Hematopoietic multipotent progenitor cell treated with erythropoietin and hydrocortisone succinate and interleukin-3 and kit ligand, for 15 days (in vitro differentiated cells): ENCODE data around the gene LZTR1.

ENCODE experiments used
- DNase-seq: peaks from one replicate; pipeline ENCODE4 v3.0.0-alpha.2; 2015; ENCODE audit warnings: low spot score

The LZTR1 gene

DNA sequence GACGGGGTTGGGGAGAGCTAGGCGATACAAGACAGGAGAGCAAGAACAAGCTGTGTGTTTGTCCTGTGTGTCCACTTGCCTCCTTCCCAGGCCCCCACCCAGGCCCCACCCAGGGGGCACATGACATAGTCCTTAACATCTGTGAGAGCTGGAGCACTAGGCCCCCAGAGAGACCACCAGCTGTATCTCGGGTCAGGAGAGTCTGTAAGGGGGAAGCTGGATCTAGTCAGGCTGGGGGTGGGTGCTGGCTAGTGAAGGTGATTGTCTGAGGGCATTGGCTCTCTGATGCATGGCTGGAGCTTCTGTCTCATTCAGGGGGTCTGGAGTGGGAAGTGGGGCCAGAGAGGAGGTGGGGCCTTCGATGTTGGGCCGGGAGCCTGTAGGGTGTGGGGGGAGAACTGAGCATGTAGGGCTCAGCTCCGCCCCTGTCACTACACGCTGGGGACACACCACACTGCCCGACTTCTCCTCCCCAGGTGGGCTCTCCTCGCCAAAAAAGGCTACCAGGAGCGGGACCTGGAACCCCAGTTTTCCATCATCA is 33.4 kb downstream of the LZTR1 start:
- no peak for DNase-seq

DNA sequence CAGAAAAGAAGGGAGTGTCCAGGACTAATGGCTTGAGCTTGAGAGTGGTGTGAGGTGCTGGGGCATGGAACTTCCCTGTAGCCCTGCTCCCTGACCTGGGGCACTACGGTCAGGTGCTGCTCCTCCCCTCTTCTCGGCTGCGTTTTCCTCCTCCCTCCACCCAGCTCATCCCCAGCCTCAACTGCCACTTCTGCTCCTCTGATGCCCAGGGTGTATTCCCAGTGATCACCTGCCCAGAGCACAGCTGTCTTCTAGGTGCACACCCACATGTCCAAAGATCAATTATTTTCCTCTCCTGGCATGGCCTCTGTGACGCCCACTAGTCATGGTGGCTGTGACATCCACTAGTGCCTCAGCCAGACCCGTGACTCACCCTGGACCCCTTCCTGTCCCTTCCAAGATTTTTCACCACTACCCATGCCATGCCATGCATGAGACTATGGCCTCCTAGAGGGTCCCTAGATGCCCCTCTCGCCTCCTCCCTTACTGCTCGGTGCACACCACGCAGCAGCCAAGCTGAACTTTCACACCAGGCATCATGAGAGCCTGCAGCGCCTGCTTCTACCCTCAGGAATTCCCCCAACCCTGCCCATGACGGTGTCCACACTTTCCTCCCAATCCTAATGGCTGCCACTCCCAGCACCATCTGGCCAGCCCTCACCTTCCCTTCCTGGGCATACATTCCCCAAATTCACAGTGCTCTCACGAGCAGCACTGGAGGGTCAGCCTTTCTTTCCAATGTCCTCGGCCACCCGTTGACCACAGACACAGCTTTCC is 34.7 kb downstream of the LZTR1 start:
- DNase-seq, result no peak

DNA sequence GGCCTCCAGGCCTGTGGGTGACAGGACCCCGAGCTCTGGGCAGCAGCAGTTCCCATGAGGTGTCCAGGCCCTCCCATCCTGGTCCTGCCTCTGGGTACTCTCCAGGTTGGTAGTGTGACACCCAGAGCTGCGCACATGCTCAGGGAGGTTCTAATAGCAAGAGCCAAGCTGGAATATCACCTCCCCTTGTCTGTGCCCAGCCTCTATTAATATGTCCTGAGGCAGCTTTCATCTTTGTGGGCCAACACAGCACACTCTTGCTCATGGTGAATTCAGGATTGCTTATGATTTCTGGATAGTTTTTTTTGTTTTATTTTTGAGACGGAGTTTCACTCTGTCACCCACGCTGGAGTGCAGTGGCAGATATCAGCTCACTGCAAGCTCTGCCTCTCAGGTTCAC is 36.2 kb downstream of the LZTR1 start:
- no peak for DNase-seq

DNA sequence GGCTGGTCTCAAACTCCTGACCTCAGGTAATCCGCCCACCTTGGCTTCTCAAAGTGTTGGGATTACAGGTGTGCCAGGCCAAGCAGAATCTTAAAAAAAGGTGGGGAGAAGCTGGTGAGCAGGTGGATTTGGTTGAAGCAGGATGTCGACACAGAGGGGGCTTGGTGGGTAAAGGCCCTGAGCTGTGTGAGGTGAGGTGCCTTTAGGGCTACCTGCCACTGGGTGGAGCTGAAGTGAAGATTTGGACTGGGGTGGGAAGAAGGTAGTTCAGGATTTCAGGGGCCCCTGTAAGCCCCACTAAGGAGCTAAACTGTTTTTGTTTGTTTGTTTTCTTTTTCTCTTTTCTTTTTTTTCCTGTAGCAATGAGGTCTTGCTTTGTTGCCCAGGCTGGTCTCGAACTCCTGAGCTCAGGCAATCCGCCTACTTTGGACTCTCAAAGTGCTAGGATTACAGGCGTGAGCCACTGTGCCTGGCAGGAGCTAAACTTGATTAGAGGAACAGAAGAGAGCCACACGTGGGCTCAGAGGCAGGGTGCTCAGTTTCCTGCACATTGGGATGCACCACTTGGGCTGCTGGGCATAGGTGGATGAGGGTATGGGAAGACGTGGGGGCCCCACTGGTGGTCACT is 38.8 kb downstream of the LZTR1 start:
- no peak for DNase-seq

DNA sequence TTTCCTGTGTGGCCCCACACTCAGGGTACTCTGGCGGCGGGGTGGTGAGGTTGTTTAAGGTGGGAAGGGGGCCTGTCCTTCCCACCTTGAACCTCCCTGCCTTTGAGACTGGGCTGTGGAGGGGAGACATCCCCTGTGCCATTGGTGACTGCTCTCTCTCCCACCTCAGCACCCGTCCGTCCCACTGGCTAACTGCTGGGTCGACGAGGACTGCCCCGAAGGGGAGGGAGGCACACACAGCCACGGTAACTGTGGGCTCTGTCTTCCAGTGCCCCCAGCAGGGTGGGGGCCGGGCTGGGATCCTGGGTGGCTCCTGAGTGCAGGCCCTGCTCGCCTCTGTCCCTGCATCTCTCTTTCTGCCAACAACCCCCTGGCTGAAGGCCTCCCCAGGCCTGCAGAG is 40.4 kb downstream of the LZTR1 start:
- no peak for DNase-seq

DNA sequence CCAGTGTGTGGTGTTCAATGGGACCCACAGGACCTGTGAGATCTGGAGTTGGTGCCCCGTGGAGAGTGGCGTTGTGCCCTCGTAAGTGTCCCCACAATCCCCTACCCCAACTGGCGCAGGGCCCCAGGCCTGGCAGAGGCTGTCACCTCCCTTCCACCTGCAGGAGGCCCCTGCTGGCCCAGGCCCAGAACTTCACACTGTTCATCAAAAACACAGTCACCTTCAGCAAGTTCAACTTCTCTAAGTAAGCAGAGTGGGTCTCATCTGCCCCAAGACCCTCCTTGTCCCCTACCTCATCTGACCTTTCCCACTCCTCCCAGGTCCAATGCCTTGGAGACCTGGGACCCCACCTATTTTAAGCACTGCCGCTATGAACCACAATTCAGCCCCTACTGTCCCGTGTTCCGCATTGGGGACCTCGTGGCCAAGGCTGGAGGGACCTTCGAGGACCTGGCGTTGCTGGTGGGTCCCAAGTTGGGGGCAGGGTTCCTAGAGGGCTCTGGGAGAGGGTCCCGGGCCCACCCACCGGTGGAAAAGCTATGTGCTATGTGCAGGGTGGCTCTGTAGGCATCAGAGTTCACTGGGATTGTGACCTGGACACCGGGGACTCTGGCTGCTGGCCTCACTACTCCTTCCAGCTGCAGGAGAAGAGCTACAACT is 41.0 kb downstream of the LZTR1 start:
- DNase-seq, result no peak

DNA sequence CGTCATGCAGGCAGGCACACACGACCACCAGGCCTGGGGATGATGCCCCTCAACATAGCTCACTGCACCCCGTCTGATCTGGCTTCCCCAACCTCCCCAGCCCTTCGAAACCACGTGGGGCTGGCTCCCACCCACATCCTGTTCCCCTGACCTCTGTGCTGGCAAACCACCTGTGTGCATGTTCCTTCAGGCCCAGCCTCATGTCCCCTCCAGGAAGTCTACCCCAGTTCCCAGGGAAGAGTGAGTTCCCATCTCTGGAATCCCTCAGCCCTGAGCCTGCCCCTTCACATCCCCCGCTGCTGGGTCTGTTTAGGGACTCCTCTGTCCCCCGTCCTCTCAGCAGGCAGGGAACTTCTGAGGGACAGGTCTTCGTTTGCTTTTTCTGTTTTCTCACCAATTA is 43.2 kb downstream of the LZTR1 start:
- DNase-seq, result no peak

DNA sequence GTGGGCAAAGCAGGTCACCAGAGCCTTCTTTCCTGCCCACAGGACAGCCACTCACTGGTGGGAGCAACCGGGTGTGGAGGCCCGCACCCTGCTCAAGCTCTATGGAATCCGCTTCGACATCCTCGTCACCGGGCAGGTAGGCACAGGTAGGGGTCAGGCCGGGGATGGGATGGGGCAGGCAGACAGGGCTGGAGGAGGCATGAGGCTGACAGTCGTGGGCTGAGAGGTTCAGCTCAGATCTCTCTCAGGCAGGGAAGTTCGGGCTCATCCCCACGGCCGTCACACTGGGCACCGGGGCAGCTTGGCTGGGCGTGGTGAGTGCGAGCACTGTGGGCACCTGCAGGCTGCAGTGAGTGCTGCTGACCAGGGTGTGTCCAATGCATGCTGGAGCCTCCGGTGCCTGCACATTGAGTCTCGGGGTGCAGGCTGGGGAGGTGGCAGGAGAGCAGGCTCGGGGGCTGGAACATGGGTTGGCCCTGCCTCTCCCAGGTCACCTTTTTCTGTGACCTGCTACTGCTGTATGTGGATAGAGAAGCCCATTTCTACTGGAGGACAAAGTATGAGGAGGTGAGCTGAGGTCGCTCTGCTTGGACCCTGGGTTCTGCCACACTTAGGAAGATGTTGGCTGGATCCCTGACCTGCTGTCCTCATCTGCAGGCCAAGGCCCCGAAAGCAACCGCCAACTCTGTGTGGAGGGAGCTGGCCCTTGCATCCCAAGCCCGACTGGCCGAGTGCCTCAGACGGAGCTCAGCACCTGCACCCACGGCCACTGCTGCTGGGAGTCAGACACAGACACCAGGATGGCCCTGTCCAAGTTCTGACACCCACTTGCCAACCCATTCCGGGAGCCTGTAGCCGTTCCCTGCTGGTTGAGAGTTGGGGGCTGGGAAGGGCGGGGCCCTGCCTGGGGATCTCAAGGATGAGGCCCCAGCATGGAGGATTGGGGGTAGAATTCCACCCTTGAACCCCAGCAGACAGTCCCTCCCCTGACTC is 44.0 kb downstream of the LZTR1 start:
- no peak for DNase-seq

DNA sequence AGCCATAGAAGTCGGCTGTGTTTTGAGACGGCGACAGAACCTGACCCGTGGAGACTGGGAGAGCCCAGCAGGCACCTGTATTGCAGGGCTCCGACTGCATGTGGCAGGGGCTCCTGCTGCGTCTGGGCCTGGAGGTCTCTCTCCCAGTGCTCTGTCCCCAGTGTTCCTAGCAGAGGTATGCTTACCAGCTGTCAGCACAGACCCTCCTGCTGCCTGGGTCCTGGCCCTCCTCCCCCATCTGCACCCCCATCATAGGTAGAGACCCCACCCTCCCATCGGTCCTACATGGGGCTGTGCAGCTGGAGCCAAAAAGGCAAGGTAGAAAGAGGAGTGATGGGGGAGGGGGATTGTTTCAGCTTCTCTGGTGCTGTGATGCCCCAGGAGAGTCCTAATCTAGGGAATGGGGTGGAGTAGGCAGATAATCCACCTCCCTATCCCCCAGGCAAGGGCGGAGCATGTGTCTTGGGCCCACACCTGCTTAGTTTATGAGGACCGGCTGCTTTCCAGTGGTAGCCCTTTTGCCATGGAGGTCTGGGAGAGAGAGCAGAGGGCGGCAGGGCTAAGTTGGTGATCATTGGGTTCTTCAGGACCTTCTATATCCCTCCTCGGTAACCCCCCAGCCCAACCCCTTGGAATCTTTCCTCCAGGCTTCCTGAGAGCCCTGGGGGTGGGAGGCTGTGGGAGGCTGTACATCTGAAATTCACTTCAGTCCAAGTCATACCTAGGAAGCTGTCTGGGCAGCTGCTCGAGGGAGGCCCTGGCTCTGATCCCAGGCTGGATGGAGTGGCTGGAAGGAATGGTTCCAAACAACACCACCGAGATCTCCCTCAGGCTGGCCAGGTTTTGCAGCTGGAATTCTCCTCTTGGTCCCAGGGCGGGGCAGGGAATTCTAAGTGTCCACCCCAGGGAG is 44.9 kb downstream of the LZTR1 start:
- no peak for DNase-seq

DNA sequence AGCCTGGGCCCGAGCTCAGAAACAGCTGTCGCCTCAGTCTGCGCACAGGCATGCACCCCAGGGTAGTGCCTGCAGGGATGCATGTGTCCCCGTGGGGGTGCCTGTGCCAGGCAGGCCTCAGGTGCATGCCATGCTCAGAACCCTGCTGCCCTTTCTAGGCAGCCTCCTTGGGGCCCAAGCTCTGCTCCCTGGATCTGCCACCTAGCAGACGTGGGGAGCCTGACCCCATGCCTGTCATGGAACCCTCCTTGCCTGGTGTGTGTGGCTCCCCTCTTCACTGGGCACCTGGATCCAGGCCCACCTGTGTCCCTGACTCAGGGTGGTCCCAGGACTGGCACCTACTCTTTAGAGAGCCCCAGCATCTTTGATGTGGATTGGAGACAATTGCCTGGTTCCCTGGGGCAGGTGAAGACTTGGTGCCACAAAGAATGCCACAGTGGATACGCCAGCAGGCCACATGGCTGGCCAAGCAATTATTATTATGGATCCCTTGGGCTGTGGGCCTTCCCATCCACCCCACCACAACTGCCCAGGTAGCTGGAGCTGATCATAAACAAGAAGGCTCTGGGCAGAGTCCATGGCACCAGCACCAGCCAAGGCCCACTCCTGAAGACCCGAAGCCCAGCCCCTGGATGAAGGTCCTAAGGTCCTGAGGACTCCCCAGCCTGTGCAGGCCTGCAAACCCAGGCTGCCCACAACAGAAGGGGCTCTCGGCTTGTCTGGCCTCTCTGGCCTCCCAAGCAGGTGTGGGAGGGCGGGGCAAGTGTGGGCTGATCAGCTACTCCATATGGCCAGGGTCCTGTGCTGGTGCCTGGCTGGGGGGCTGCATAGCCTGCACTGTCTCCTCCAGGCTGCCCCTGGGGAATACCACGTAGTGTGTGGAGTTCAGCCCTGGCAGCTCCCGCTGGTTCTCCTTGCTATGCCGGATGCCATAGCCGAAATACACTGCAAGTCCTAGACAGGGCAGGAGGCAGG is 46.5 kb downstream of the LZTR1 start:
- DNase-seq, result no peak

DNA sequence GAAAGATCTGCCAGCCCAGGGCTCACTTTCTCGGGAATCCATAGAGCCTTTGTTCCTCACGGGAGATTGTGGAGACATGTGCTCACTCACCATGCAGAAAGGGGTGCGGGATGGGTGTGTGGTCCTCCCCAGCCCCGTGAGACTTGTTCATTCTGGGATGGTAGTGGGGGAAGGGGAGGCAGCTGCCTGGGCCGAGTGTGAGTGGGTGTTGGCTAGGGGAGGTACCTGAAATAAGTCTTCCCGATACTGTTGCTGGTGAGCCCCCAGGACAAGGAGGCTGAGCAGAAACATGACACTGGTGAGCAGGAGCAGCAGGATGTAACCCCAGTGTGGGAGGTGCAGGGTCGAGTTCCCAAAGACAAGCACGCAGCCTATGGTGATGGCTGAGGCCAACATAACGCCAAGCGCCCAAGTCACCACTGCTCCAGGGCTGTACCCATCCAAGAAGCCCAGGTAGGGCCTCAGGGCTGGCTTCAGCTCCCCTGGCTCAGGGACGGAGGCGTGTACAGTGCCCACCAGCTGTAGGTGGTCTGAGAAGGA is 47.5 kb downstream of the LZTR1 start:
- no peak for DNase-seq

DNA sequence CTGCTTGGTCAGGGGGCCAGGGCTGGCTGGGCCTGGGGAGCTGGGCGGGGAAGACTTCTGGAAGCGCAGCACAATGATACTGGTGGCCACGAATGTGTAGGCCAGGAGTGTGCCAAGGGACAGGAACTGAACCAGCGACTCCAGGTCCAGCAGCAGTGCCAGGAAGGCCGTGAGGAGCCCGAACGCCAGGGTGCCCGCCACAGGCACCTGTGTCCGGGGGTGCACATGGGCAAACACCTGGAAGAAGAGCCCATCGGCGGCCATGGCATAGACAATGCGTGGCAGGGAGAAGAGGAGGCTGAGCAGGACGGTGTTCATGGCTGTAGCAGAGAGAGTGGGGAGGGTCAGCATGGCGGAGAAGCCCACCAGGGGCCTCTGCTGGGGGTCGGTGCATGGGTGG is 47.9 kb downstream of the LZTR1 start:
- DNase-seq, result no peak

DNA sequence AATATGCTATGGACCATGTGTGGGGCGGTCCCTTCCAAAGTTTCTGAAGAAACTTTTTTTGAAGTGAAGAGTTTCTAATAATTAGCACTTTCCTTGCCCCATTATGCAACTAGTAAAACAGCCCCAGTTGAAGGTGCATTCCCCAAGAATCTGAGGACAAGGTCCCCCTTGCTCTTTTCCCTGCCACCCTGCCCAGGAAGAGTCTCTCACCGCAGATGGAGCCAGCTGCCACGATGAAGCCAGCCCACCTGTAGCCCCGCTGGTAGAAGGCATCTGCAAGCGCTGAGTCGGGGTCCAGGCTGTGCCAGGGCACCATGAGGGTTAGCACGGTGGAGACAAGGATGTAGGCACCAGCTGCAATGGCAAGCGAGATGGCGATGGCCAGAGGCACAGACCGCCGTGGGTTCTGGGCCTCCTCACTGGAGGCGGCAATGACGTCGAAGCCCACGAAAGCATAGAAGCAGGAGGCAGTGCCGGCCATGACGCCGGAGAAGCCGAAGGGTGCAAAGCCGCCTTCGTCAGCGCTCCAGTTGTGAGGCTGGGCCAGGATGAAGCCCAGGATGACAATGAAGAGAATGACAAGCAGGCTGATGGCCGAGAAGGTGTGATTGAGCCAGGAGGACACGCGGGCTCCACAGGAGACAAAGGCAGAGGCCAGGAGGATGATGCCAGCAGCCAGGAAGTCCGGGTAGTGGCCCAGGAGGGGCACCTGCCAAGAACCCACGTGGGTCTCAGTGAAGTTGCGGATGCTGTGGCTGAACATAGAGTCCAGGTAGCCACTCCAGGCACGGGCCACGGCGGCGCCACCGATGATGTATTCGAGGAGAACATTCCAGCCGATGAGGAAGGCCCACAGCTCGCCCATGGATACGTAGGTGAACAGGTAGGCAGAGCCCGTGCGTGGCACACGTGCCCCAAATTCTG is 48.8 kb downstream of the LZTR1 start:
- DNase-seq, result no peak

DNA sequence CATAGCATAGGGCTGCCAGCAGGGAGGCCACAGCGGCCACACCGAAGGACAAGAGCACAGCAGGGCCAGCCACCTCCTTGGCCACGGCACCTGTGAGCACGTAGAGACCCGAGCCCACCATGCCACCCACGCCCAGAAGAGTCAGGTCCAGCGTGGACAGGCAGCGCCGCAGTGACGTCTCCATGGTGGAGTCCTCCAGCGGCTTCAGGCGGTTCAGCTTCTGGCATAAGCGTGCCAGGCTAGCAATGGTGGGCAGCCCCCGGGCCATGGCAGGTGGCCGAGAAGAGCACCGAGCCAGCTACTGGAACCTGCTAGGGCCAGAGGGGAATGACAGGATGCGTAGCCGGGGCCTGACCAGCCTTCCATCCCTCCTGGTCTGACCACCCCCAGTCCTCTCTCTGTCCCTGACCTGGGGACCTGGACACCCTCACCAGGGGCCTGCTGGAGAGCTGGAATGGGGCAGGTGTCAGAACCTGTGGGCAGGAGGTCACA is 49.5 kb downstream of the LZTR1 start:
- no peak for DNase-seq

DNA sequence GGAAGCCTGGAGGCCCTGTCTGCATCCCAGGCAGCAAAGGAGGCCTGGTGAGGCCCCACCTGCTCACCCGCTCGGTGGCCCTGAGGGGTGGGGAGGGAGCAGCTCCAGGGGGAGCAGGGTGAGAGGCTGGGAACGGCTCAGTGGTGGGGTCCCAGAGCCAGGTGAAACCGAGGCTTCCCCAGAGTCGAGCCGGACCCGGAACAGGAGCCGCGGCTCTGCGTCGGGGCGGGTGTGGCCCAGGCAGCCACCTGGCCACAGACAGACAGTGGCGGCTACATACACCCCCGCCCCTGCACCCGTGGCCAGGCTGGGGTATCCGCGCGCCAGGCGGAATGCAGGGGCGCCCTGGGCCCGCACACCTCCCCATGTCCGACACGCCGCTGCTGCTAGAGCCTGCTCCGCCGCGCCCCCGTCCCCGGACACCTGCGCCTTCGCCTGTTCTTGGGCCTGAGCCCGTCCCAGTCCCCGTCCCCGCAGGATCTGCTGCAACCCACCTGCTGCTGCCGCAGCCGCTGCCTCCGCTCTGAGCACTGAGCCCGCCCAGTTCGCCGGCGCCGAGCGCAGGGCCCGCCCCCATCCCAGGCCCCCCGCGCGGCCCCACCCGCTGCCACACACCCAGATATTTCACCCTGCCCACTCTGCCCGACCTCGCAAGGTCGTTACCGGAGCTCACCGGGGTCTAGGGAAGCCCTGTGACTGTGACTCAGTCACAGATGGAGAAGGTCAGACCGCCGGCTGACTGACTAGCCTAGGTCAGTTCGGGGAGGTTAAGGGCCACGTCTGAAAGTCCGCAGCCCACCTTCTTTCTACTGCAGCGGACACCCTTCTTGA is 50.2 kb downstream of the LZTR1 start, which contains the start of gene SLC7A4:
Gene SLC7A4 (minus strand): TSS at position 525 of the 831 bp plus-strand sequence. CDS start 749 bp downstream, outside the sequence.
- DNase-seq, result no peak

DNA sequence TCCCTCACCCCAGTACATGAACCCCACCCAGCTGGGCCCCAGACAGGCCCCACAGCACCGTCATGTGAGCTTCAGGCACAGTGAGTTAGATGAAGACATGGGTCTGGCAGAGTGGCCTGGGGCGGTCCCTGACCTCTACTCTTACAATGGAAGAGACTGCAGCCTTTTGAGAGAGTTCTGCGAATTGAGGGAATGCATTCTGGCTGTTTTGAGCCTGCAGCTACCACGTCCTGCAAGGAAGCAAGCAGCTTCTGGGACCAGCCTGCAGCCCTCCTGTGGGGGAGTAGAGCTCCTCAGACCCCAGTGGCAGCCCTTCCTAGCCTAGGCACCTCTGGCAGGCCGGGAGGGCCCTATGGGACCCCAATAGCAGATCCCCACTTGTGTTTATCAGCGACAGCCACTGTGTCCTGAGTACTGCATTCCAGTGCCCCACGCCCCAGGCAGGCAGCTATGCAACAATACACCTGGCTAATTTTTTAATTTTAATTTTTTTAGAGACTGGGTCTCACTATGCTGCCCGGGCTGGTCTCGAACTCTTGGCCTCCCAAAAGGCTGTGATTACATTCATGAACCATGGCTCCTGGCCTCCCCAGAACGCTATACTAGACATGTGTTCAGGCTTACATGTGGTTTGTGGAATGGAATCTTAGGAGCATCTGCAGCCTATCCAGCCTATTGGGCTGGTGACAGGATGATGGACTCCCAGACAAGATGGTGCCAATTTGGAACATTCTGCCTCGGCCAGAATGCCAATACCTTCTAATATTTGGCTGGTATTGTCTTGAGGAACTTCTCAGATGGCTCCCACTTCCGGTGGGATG is 51.0 kb downstream of the LZTR1 start:
- no peak for DNase-seq
